SIG-M5 (cell line): ENCODE measurements around the gene CASZ1.

Experiments used
- DNase-seq: peaks from one replicate; lab custom pipeline; 2025; lab: John Stamatoyannopoulos, UW

The CASZ1 gene

DNA sequence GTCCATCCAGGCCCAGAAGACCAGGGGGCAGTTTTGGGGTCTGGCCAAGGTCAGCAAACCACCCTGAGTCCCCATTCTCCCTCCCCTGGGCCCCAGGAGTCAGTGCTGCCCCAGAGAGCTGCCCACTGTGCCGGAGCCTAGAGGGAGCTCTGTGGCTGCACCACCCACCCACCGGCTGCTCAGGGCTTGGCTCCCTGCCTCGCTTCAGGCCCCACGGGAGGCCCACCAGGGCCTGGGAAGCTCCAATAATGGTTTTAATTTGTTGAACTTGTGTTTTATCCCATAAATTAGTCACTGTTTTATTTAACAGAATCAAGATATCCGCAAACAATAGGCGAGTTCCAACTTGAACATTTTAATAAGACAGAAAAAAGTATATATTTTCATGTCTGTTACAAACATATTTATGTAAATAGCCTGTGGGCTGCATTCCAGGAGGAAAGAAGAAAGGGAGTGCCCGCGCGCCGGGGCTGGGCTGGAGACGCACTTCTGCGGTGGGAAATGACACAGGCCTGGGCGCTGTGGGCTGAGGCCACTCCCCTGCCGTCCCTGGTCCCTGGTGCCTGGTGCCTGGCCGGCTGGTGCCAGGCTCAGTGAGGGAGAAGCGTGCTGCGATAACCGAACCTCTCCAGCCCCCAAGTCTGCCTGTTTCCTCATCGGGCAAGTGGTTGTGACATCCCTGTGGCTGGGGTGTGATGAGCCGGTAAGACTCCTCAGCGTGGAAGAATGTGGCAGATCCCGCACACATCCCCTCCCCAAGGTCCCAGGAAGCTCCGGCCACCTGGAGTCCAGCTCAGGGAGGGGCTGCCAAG, 161.2 kb downstream of the CASZ1 start:
- DNase-seq, result no peak

GRCh38 chr1:10634428-10635084, 161.9 kb downstream of the CASZ1 start:
- no peak for DNase-seq

GRCh38 chr1:10634075-10634427, 162.4 kb downstream of the CASZ1 start:
- DNase-seq, result no peak

- DNase-seq, result no peak
These were observed 163.0 kb downstream of the CASZ1 start for GRCh38 chr1:10633416-10633815.

GRCh38 chr1:10632691-10633090, 163.8 kb downstream of the CASZ1 start:
- DNase-seq, result no peak

DNA sequence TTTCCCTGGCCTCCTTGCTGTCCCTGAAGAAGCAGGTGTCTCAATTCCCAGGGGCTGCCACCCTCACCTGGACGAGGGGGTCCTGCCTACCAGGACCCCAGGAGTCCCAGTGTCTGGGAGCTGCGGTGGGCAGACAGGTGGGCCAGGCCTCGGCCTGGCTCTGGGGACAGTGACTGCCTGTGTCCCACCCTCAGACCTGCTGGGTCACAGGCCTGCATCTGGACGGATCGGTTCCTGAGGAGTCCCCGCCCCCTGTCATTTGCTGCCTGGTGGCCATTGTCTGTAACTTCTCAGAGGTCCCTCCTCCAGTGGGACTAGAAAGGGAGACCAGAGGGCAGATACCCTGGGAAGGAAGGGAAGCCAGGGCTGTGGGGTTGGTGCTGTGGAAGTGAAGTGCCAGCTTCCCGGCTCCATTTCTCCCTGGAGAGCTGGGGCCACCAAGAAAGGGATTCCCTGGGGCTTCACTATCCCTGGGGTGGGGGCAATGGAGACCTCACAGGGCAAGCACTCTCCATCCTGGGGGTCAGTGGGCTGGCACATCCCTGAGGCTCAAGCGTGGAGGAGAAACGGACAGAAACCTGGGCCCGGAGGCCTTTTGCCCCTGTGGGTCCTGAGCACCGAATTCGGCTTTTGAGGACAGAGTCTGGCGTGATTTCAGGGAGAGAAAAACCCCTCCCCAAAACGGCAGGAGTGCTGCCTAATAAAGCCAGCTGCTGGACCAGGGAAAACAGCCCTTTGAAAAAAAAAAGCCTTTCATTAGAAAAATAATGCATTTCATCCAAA, 164.4 kb downstream of the CASZ1 start:
- DNase-seq, result no peak

DNA sequence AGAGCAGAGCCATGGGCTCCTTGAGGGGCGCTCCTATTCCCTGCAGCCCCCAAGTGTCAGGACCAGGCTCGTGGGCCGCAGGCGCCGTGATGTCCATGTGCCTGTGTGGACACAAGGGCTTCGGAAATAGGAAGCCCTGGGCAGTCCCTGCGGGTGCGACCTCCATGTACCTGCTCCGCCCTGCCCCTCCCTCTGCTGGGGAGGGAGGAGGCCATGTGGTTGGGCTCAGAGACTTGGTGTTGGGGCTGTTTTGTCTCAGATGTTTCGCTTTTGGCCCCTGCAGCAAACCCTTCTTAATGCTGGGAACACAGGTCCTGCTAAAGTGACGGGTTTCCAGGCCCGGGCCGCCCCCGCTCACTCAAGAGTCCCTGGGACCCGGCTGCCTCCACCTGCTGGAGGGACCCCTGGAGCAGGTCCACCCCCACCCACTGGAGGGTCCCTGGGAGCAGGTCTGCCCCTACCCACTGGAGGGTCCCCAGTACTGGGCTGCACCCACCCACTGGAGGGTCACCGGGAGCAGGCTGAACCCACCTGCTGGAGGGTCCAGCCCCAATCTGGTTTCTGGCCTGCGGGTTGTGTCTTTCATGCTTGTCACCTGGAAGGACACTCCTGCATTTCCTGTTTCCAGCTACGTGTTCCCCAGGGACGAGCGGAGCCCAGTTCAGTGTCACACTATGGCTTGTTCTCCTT, 165.2 kb downstream of the CASZ1 start:
- no peak for DNase-seq

GRCh38 chr1:10630661-10631120, 165.8 kb downstream of the CASZ1 start:
- DNase-seq, result no peak

DNA sequence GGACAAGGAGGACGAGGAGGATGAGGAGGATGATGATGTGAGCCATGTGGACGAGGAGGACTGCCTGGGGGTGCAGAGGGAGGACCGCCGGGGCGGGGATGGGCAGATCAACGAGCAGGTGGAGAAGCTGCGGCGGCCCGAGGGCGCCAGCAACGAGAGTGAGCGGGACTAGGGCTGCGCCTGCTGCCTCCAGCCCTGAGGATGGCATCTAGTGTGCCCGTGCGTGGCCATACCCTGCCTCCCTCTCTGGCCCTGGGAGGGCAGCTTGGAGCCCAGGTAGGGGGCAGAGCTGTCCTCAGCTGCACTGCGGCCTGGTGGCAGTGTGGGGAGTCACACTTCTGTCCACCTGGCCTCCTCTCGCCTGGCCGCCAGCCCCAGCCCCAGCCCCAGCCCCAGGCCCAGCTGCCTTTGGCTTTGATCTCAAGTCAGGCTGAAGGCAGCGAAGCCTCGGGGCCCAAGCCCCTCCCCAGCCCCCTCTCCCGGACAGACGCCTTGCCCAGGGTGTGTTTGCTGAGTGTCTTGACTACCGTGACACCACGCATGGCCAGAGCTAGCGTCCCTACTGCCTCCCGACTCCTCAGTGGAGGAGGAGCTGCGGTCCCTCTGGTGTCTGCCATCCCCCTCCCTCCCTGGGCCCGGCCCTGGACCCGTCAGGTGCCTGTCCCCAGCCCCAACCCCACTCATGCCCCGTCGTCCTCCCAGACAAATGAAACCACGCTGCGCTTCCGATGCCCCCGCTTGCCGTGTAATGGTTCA, 166.5 kb downstream of the CASZ1 start:
- DNase-seq, result no peak

- DNase-seq, result no peak
These were observed 167.2 kb downstream of the CASZ1 start for GRCh38 chr1:10629091-10629815.

GRCh38 chr1:10628685-10629084, 167.8 kb downstream of the CASZ1 start:
- DNase-seq, result no peak

DNA sequence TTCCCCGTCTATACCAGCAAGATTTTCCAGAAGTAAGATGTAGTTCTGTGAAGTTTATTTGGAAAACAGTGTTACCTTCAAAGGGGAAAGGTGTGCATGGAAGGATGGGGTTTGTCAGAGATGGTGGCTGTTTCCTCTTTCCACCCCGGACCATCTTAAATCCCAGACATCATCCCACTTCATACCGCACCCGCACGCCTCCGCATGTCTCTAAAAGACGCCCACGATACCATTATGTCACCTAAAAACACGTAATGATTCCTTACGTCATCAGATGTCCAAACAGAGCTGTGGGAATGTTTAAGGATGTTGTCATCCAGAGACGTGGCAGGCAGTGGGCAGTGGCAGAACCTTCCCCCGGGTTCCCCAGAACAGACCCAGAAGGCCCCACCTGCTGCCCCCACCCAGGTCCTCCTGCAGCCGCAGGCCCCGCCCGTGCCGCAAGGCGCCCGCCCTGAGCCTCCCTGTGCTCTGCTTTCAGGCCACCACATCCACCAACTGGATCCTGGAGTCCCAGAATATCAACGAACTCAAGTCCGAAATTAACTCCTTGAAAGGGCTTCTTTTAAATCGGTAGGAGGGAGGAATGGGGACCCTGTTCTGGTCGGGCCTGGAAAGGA, 169.5 kb downstream of the CASZ1 start:
- no peak for DNase-seq

GRCh38 chr1:10626131-10626731, 170.2 kb downstream of the CASZ1 start:
- no peak for DNase-seq

DNA sequence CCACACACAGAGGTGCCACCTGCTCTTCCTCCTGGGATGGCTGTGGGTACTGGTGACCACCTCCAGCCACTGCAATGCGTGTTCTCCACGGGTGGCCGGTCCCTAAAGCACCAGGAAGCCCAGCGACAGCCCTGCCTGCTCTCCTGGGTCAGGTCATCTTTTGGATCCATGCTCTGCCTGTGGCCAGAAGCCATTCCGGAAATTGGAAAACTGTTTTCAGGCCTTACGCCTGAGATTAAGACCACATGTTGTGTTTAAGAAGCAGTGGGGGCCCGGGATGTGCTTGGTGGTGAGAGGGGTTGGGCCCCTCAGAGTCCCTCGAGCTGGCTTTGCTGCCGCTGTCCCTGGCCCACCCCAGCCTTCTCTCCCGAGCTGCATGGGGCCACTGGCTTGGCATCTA, 170.9 kb downstream of the CASZ1 start:
- DNase-seq, result no peak

- DNase-seq, result no peak
These were observed 171.4 kb downstream of the CASZ1 start for GRCh38 chr1:10625076-10625475.

GRCh38 chr1:10624256-10625050, 172.0 kb downstream of the CASZ1 start:
- no peak for DNase-seq

DNA sequence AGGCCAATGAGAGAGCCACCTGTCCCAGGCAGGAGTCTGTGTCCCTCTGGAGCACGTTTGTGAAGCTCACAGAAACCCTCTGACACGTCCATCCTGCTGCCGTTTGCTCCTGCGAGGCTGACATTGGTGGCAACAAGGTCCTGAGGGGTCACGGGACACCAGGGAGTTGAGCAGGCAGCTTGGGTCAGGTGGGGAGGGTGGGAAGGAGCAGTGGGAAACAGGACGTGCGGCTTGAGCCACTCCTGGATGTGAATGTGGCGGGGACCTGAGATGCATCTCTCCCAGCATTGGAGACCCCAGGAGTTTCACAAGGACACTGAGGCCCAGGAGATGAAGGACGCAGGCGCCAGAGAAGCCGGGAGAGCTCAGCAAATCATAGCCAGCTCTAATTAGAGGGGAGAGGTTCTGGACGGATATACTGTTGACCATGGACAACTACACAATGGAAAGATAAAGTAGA, 172.7 kb downstream of the CASZ1 start:
- no peak for DNase-seq

GRCh38 chr1:10622910-10623685, 173.3 kb downstream of the CASZ1 start:
- DNase-seq, result no peak
